Measurements from ENCODE around the gene ADAMTSL2. TPM values are rescaled to one million over a fixed set of nuclear protein-coding genes. Genes with fewer than 3 reads are reported as not detected.

The ADAMTSL2 gene
- polyA plus RNA-seq, 4 donors: 1.5 to 2.8 (median 2.2) TPM

- DNase-seq (ENCODE audit: low read depth in 4 of 4, low spot score in 2 of 4): no peak
Observed at GRCh38 chr9:133499132-133499891, 35.2 kb upstream of the ADAMTSL2 start.

- DNase-seq (ENCODE audit: low read depth in 4 of 4, low spot score in 2 of 4): no peak
Observed at GRCh38 chr9:133499892-133500270, 34.6 kb upstream of the ADAMTSL2 start.

- DNase-seq (ENCODE audit: low read depth in 4 of 4, low spot score in 2 of 4): no peak
Observed at GRCh38 chr9:133502112-133502511, 32.4 kb upstream of the ADAMTSL2 start.

- no peak for DNase-seq (ENCODE audit: low read depth in 4 of 4, low spot score in 2 of 4)
Observed at GRCh38 chr9:133505186-133505830, 29.2 kb upstream of the ADAMTSL2 start.

- no peak for DNase-seq (ENCODE audit: low read depth in 4 of 4, low spot score in 2 of 4)
Observed at GRCh38 chr9:133505901-133506652, 28.4 kb upstream of the ADAMTSL2 start.

- no peak for DNase-seq (ENCODE audit: low read depth in 4 of 4, low spot score in 2 of 4)
Observed at GRCh38 chr9:133506653-133507038, 27.9 kb upstream of the ADAMTSL2 start.

- no peak for DNase-seq (ENCODE audit: low read depth in 4 of 4, low spot score in 2 of 4)
Observed at GRCh38 chr9:133507246-133507965, 27.1 kb upstream of the ADAMTSL2 start.

GRCh38 chr9:133508046-133508445, 26.5 kb upstream of the ADAMTSL2 start:
- DNase-seq (ENCODE audit: low read depth in 4 of 4, low spot score in 2 of 4): no peak

GRCh38 chr9:133509179-133510083, 25.1 kb upstream of the ADAMTSL2 start:
- peak in 2 of 4 donors; percentile 56 to 63 for DNase-seq (ENCODE audit: low read depth in 4 of 4, low spot score in 2 of 4)

GRCh38 chr9:133510926-133511505, 23.5 kb upstream of the ADAMTSL2 start:
- DNase-seq (ENCODE audit: low read depth in 4 of 4, low spot score in 2 of 4): no peak

GRCh38 chr9:133511607-133512006, 22.9 kb upstream of the ADAMTSL2 start:
- DNase-seq (ENCODE audit: low read depth in 4 of 4, low spot score in 2 of 4): no peak

- no peak for DNase-seq (ENCODE audit: low read depth in 4 of 4, low spot score in 2 of 4)
Observed at GRCh38 chr9:133512253-133513213, 22.0 kb upstream of the ADAMTSL2 start.

GRCh38 chr9:133513214-133514100, 21.0 kb upstream of the ADAMTSL2 start:
- no peak for DNase-seq (ENCODE audit: low read depth in 4 of 4, low spot score in 2 of 4)

GRCh38 chr9:133514460-133515239, 19.9 kb upstream of the ADAMTSL2 start:
- DNase-seq (ENCODE audit: low read depth in 4 of 4, low spot score in 2 of 4): no peak

- no peak for DNase-seq (ENCODE audit: low read depth in 4 of 4, low spot score in 2 of 4)
Observed at GRCh38 chr9:133515240-133515610, 19.3 kb upstream of the ADAMTSL2 start.

GRCh38 chr9:133515615-133516255, 18.8 kb upstream of the ADAMTSL2 start:
- no peak for DNase-seq (ENCODE audit: low read depth in 4 of 4, low spot score in 2 of 4)

Measured in left renal cortex interstitium (tissue), 4 donors.